NCI-H748 (cell line): Measurements from ENCODE around the gene HMGN4.
"Not testable (repeated sequence)": the region's sequence is repeated elsewhere in the genome, so short reads cannot be mapped to it uniquely, and the experiment has no call there.

Source experiments
- DNase-seq: peaks from one replicate; lab custom pipeline; 2025; ENCODE audit not compliant: unreplicated experiment; lab: John Stamatoyannopoulos, UW

Gene HMGN4

DNA sequence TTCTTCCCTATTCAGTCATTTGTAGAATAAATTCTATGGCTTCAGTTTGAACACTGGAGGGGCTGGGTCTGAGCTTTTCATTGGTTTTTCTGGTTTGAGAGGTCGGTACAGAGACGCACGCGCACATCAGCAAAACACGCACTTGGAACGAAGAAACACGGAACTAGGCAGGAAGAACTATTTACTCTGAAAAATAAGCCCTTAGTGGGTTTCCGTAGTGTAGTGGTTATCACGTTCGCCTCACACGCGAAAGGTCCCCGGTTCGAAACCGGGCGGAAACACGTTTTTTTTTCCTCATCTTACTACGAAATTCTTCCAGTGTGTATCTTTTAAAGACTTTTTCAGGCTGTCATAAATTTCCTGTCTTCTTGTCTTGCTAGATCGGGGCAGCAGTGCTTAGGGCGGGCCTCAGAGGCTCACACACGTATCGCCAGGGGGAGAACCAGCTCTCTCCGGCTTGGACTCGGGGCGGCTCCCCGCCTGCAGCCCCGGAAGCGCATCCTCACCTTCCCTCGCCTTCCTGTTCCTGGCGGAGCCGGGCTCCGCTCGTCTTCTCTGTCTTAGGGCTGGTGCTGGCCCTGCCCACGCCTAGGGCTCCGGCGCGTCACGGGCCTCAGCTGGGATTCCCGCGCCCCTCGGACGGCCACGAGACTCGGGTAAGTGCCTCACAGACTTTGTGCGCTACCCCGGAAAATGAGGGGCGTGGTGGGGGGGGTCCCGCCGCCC is at the start of gene HMGN4:
Gene HMGN4, plus strand, starts transcription at position 521 of the 726 bp plus-strand sequence. CDS start 6,841 bp downstream, outside the sequence.
- DNase-seq: peak; percentile 96

DNA sequence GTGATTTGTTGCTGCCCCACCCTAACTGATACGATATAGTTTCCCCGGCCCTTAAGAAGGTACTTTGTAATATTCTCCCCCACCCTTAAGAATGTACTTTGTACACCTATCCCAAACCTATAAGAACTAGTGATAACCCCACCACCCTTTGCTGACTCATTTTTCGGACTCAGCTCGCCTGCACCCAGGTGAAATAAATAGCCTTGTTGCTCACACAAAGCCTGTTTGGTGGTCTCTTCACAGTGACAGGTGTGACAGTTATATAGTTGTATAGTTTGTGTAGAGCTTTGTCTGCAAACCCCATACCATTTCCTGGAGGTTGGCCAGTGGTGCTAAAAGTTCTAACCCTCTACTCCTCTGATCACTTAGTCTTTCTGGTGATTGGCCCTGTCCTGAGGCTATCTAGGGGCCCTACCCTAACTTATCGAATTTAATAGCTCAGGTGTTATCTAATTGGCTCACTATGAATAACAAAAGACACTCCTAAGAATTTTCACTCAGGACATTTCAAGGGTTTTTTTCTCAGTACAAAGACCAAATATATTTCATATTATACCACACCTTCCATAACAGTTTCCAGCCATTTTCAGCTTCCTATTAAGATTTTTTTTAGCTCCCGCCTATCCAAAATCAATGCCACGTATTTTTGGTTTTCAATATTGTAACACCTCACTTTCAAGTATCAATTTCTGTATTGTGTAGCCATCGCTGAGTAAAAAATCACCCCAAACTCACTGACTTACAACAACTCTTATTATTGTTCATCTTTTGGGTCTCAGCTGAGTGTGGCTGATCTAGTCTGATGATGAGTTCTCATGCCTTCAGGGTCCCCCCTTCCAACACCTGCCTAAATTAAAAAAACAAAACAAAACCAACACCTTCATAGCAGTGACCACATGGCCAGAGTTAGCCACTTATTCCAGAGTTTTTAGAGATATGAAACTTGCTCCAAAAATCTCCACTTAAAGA is 47.9 kb upstream of the HMGN4 start:
- no peak for DNase-seq

DNA sequence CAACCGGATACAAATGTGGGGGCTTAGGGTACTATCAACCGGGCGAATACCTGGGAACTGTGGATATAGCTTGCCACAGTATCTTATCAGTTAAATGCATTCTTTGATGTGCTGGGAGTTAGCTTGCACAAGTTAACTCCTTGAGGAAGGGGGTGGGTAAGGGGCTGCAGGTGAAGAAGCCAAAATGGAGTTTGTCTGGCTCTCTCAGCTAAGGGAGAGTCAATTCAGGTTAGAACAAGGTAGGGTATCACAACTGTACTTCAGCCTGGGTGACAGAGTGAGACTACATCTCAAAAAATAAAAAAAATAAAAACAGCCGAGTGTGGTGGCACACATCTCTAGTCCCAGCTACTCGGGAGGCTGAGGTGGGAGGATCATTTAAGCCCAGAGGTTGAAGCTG is 46.6 kb upstream of the HMGN4 start:
- no peak for DNase-seq

- no peak for DNase-seq
Observed at GRCh38 chr6:26493258-26493657, 44.9 kb upstream of the HMGN4 start.

GRCh38 chr6:26494117-26494516 is 44.0 kb upstream of the HMGN4 start:
- no peak for DNase-seq

DNA sequence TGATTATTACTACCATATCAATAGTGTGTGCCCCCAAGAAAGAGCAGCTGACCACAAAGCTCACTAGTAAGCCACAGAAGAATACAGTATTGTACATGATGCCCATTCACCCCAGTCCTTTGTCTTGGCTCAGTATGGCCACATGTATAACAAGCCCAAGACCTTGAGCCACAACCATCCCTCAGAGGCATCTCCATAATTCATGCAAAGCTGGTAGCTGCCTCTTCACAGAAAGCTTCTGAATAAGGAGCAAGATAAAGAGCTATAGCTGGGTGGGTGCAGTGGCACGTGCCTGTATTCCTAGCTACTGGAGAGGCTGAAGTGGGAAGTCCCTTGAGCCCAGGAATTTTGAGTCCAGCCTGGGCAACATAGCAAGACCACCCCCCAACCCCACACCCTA is 42.9 kb upstream of the HMGN4 start:
- no peak for DNase-seq

- no peak for DNase-seq
Observed at GRCh38 chr6:26497610-26498009, 40.6 kb upstream of the HMGN4 start.

GRCh38 chr6:26500102-26500501 is 38.1 kb upstream of the HMGN4 start, which contains the start of gene BTN1A1:
Gene BTN1A1 (plus strand): TSS chr6:26500303. CDS start chr6:26501287, 984 bp downstream.
- no peak for DNase-seq

- DNase-seq: peak; percentile 82
Observed at GRCh38 chr6:26501482-26501986, 36.6 kb upstream of the HMGN4 start.

DNA sequence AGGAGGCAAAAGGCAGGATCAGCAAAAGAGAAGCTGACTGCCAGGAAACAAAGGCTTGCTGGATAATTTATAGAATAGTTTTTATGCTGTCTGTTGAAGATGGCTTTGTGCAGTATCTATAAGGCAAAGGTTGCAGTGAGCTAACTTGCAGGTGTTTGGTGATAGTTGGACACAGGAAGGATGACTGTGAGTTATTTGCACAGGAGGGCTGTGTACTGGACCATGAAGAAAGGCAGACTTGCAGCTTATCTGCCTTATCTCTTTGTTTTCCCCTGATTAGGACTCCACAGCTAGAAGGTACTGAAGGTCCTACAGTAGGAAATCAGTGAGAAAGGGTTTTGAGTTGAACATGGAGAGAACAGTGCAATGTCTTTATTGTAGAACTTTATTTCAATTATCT is 36.0 kb upstream of the HMGN4 start:
- DNase-seq: peak; percentile 60

- DNase-seq: no peak
Observed at GRCh38 chr6:26502626-26503025, 35.5 kb upstream of the HMGN4 start.

- DNase-seq: no peak
Observed at GRCh38 chr6:26507658-26508057, 30.5 kb upstream of the HMGN4 start.

GRCh38 chr6:26511033-26511432 is 27.1 kb upstream of the HMGN4 start:
- not testable (repeated sequence) for DNase-seq

- no peak for DNase-seq
Observed at GRCh38 chr6:26514984-26515383, 23.2 kb upstream of the HMGN4 start.

- DNase-seq: no peak
Observed at GRCh38 chr6:26516481-26517427, 21.4 kb upstream of the HMGN4 start.

DNA sequence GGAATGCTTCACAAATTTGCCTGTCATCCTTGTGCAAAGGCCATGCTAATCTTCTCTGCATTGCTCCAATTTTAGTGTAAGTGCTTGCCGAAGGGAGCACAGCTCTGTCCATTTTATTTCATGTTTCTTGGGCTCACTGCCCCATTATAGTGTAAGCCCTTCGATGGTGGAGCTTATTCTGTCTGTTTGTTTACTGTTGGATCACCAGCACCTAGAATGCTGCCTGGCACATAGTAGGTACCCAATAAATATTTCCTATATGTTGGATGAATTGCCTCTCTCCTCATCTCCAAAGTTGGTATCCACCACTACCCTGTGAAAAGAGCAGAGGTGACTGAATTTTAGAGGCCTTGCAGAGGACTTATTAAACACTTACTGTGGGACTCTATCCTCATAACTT is 18.8 kb upstream of the HMGN4 start:
- DNase-seq: no peak

DNA sequence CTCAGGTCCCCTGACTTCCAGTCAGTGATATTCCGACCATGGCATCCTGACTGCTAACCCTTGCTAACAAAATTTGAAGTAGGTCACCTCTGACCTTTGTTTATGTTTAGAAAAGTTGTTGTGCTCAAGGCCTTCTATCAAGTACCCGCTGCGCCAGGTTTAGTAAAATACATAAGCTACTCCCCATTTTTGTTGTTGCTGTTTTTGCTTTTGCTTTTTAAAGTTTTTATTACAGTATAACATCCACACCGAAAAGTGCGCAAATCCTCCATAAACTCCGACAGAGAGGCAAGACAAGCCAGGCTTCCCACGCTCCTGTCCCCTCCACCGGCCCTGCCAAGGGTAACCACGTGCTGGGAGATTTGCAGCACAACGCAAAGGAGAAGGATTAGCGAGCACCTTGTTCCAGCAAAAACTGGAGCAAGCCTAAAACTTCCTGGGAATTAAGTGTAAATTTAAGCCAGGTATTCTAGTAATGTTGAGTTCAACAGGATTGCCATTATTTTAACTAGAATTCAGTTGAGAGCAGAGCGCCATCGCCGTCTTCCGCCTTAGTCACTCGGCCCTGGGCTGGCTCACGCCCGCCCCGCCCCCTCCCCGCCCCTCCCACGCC is 17.8 kb upstream of the HMGN4 start:
- DNase-seq: peak; percentile 84

- DNase-seq: peak; percentile 94
Observed at GRCh38 chr6:26520850-26521599, 17.1 kb upstream of the HMGN4 start.

DNA sequence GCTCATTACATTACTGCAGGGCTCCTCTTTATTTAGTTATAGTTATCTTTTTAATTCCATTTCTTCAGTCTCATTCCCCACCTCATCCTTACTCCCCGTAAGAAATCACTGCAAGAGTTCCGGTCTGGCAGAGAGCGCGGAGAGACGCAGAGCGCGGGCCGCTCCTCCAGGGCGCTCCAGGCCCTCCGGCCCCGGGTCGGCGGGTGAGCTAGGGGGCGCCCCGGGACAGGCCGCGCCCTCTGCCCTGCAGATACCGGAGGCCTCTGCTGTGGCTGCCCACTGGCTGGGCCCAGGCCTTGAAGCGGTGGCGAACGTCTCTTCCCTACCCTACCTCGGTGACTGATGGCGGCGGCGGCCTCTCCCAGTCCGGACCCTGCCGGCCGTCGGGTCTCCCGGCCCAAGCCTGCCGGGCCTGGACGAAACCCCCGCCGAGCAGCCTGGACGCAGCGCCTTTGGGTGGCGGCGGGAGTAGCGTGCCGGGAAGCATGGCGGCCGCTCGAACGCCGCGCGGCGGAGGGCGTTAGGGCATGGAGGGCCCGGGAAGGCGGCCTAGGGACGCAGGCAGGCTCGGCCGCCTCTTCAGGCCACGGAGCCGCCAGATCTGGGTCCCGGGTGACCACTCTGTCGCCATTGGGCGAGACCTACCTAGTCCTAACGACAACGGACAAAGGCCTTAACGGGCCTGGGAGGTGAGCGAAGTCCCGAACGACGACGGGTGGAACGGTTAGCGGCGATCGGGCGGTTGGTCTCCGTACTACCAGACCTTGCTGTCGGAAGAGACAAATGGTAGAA is 16.4 kb upstream of the HMGN4 start:
- DNase-seq: peak; percentile 89
